Measurements from ENCODE around the gene CCDC71L.

DNA sequence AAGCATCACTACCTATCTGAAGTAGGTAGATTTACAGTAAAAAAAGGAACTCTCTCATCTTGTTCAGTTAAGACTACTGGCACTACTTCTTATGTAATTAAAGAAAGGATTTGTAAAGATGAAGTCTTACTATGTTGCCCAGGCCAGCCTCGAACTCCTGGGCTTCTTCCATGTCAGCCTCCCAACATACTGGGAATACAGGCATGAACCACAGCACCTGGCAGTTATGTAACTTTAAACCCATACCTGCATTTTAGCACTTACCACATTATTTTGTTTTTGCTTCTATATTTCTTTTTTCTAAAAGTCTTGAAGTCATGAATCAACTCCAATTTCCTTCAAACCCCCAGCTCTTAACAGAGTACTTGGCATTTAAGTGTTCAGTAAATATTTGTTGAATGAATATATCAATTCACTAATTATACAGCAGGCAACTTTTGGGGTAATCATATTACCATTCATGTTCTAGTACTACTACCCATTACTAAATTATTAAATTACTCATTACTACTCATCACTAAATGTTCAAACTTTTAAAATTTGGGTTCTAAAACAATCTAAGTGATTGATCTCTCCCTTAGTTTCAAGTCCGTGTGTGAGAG is 31.6 kb upstream of the CCDC71L start:
- TF ChIP-seq EP300 (IDR thresholded peaks at IDR 0.05) (no peak), POLR2A (IDR thresholded peaks at IDR 0.05) (no peak)
- TF ChIP-seq, protein P1, sequence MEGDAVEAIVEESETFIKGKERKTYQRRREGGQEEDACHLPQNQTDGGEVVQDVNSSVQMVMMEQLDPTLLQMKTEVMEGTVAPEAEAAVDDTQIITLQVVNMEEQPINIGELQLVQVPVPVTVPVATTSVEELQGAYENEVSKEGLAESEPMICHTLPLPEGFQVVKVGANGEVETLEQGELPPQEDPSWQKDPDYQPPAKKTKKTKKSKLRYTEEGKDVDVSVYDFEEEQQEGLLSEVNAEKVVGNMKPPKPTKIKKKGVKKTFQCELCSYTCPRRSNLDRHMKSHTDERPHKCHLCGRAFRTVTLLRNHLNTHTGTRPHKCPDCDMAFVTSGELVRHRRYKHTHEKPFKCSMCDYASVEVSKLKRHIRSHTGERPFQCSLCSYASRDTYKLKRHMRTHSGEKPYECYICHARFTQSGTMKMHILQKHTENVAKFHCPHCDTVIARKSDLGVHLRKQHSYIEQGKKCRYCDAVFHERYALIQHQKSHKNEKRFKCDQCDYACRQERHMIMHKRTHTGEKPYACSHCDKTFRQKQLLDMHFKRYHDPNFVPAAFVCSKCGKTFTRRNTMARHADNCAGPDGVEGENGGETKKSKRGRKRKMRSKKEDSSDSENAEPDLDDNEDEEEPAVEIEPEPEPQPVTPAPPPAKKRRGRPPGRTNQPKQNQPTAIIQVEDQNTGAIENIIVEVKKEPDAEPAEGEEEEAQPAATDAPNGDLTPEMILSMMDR (IDR thresholded peaks at IDR 0.05), result no peak
